NCI-H748 treated with DMSO at 0.1 percent for 48 hours (cell line): ENCODE data around the gene WAC.

Experiments
- DNase-seq: peaks from one replicate; lab custom pipeline; 2025; lab: John Stamatoyannopoulos, UW

The WAC gene

GRCh38 chr10:28530751-28531150, 2.2 kb upstream of the WAC start:
- no peak for DNase-seq

DNA sequence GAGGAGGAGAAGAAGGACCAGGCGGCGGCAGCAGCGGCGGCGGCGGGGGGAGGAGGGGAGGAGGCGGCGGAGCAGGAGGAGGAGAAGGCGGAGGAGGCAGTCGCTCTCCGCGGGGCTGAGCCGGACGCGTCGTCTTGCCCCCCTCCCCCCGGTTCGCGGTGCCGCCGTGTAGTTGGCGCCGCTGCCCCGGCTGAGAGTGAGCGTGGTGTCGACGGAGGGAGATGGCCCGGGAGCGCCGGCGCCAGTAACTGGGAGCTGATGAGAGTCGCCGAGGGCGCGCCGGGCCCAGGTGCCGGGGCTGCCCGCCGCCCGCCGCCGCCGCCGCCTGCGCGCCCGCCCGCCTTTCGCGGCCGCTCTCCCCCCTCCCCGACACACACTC, 257 bp downstream of the WAC start:
- peak; percentile 39 for DNase-seq

GRCh38 chr10:28533571-28534304, 820 bp downstream of the WAC start:
- no peak for DNase-seq

DNA sequence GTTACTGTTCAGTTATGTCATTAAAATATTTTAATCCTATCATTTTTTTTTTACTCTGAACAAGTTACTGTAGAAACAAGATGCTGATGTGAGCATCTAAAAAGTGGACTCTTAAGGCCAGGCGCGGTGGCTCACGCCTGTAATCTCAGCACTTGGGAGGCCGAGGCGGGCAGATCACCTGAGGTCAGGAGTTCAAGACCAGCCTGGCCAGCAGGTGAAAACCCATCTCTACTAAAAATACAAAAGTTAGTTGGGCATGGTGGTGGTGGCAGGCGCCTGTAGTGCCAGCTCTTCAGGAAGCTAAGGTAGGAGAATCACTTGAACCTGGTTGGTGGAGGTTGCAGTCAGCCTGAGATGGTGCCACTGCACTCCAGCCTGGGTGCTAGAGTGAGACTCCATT, 2.9 kb downstream of the WAC start:
- DNase-seq = no peak

DNA sequence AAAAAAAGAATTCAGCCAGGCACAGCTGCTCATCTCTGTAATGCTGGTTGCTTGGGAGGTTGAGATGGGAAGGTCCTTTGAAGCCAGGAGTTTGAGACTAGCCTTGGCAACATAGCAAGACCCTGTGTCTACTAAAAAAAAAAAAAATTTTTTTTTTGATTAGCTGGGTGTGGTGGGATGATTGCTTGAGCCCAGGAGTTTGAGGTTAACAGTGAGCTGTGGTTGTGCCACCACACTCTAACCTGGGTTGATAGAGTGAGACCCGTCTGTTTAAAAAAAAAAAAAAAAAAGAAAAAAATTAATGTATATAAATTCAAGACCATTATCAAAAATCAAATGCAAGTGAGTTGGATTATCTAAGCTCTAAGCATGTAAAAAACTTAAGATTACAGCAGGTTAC, 5.7 kb downstream of the WAC start:
- no peak for DNase-seq

- no peak for DNase-seq
These were observed 7.2 kb downstream of the WAC start for GRCh38 chr10:28540145-28540544.

- DNase-seq = no peak
These were observed 8.9 kb downstream of the WAC start for GRCh38 chr10:28541717-28542365.

- no peak for DNase-seq
These were observed 9.8 kb downstream of the WAC start for GRCh38 chr10:28542728-28543127.

DNA sequence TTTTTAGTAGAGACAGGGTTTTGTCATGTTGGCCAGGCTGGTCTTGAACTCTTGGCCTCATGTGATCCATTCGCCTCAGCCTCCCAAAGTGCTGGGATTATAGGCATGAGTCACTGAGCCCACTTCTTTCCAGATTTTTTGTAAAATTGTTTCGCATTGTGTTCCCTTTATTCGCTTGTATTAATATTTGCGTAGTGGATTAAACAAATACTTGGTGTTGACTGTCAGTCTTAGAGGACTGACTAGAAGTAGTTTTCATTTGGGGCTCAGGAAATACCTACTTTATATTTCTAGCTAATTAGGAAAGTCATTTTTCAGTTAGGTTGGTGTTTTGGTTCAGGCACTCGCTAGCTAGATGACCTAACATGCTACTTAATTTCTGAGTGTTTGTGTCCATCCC, 11.1 kb downstream of the WAC start:
- DNase-seq = no peak

- no peak for DNase-seq
These were observed 13.2 kb downstream of the WAC start for GRCh38 chr10:28545967-28546644.

DNA sequence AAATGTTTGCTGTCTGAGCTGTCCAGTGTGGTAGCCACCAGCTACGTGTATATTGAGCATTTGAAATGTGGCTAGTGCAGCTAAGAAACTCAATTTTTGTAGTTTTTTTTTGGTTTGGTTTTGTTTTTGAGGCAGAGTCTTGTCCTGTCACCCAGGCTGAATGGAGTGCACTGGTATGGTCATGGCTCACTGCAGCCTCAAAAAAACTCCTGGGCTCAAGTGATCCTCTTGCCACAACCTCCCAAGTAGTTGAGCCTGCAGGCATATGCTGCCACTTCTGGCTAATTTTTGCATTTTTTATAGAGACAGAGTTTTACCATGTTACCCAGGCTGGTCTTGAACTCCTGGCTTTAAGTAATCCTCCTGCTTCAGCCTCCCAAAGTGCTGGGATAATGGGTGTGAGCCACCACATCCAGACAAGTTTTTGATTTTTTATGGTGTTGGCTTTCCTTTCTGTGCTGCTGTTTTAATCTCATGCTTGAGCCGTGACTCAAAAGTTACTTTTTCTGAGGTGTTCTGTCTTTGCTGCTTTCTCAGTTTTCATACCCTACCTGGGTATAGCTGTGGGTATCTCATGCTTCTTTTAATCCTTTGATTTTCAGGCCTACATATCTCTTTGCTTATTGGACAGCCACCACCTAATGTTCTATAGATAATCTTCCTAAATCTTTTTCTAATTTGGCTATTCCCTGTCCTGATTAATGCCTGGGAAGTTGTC, 16.0 kb downstream of the WAC start:
- DNase-seq = no peak

- DNase-seq = no peak
These were observed 18.2 kb downstream of the WAC start for GRCh38 chr10:28551086-28551485.

DNA sequence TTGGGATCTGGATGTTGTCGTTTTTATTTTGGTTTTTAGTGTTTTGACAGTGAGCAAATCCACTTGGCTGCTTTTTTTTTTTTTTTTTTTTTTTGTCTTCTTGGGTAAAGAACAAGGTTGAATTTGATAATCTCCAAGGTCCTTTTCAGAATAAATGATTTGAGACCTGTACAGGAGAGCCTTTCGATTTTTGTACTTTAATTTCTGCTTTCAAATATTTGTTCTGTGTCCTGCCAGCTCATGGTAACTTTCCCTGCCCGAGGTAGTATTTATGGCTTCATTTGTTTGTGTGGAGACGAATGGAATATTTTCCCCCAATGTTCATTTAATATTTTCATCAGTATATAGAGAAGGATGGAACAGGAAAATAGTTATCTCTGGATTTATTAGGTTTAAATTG, 19.9 kb downstream of the WAC start:
- no peak for DNase-seq

- DNase-seq = no peak
These were observed 21.1 kb downstream of the WAC start for GRCh38 chr10:28554009-28554408.

GRCh38 chr10:28554952-28555351, 22.0 kb downstream of the WAC start:
- no peak for DNase-seq

DNA sequence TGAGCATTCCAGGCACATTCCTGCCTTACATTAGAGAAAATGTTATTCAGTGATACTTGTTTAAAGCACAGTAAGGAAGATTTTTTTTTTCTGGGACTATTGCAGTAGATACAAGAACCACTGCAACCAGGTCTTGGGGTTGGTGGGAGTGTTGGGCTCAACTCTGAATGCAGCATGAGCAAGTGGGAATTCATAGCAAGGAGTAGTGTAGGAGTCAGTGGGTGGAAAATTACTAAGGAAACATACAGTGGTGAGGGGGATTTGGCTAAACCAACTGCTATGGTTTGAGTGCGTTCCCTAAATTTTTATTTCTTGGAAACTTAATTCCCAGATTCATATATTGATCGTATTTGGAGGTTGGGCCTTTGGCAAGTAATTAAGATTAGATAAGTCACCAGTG, 22.4 kb downstream of the WAC start:
- no peak for DNase-seq

GRCh38 chr10:28556142-28556541, 23.2 kb downstream of the WAC start:
- DNase-seq = no peak

- no peak for DNase-seq
These were observed 25.3 kb downstream of the WAC start for GRCh38 chr10:28558186-28558585.

- DNase-seq = no peak
These were observed 26.1 kb downstream of the WAC start for GRCh38 chr10:28558923-28559508.

- DNase-seq = no peak
These were observed 26.7 kb downstream of the WAC start for GRCh38 chr10:28559618-28560017.

DNA sequence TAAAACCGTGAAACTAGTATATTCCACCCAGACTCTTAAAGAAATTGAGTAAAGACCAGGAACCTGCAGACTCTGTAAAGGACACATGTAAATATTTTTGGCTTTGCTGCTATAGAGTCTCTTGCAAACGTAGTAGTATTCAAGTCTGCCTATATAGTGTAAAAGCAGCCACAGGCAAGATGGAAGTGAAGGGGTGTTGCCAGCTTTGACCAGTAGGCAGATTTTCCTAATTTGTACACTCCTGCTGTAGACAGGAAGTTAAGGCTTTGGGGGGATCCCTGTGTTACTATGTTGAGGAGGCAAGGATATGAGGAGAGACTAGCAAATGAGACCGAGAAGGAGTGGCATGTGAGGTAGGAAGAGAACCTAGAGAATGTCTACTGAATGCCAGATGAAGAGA, 27.7 kb downstream of the WAC start:
- DNase-seq = no peak

GRCh38 chr10:28561531-28561930, 28.6 kb downstream of the WAC start:
- no peak for DNase-seq
